Type B pancreatic cell (in vitro differentiated cells): ENCODE data around the gene MRM3. TPM values are rescaled to one million over a fixed set of nuclear protein-coding genes. Genes with fewer than 3 reads are reported as not detected.

Experiments used
- DNase-seq: peaks from one replicate; pipeline ENCODE4 v3.0.0; 2021; ENCODE audit warnings: mixed read lengths; ENCODE audit not compliant: unreplicated experiment; ENCODE audit errors: extremely low spot score
- H3K27ac Mint-ChIP-seq: 2 replicates; pipeline ENCODE4 v1.8.0; 2021; ENCODE audit warnings: mild to moderate bottlenecking, mixed read lengths
- H3K27me3 Mint-ChIP-seq: 2 replicates; pipeline ENCODE4 v1.8.0; 2021; ENCODE audit warnings: mixed read lengths
- H3K36me3 Mint-ChIP-seq: 2 replicates; pipeline ENCODE4 v1.8.0; 2021; ENCODE audit warnings: mixed read lengths
- H3K4me1 Mint-ChIP-seq: one replicate; pipeline ENCODE4 v1.8.0; 2021; ENCODE audit warnings: mixed read lengths; ENCODE audit not compliant: unreplicated experiment
- H3K4me3 Mint-ChIP-seq: 2 replicates; pipeline ENCODE4 v1.8.0; 2021; ENCODE audit warnings: mild to moderate bottlenecking, mixed read lengths
- H3K9me3 Mint-ChIP-seq: 2 replicates; pipeline ENCODE4 v1.8.0; 2021; ENCODE audit warnings: mixed read lengths
- CTCF ChIP-seq: fragments of 200-600 bp; sonication (generic); conservative IDR thresholded peaks from 2 replicates; pipeline ENCODE4 v1.5.0; 2021; ENCODE audit warnings: antibody characterized with exemption, mild to moderate bottlenecking
- total RNA-seq: library from RNA; stranded (reverse); gene quantifications from 2 replicates; pipeline ENCODE4 v1.2.1, GENCODE V29; 2021; ENCODE audit warnings: low replicate concordance

The MRM3 gene
- total RNA-seq, 1 donor from 2014 or later = 21.3 TPM

GRCh38 chr17:806346-806745, 24.2 kb downstream of the MRM3 start:
- DNase-seq = no peak
- no peak overlapping the region for H3K4me3 Mint-ChIP-seq
- peaks cover 10% of the 10 kb centered on the region for H3K36me3 Mint-ChIP-seq
- no peak for TF ChIP-seq CTCF
- H3K27me3 Mint-ChIP-seq = no peaks in the 10 kb centered on the region
- no peak overlapping the region for H3K27ac Mint-ChIP-seq
- no peaks in the 10 kb centered on the region for H3K9me3 Mint-ChIP-seq
- no peaks in the 10 kb centered on the region for H3K4me1 Mint-ChIP-seq

- Mint-ChIP-seq H3K4me1 (no peaks in the 10 kb centered on the region), H3K4me3 (no peak overlapping the region), H3K9me3 (no peaks in the 10 kb centered on the region), H3K36me3 (peaks cover 10% of the 10 kb centered on the region), H3K27me3 (no peaks in the 10 kb centered on the region), H3K27ac (no peak overlapping the region)
- TF ChIP-seq CTCF = no peak
- no peak for DNase-seq
Measured at GRCh38 chr17:806781-807522, 24.8 kb downstream of the MRM3 start.

DNA sequence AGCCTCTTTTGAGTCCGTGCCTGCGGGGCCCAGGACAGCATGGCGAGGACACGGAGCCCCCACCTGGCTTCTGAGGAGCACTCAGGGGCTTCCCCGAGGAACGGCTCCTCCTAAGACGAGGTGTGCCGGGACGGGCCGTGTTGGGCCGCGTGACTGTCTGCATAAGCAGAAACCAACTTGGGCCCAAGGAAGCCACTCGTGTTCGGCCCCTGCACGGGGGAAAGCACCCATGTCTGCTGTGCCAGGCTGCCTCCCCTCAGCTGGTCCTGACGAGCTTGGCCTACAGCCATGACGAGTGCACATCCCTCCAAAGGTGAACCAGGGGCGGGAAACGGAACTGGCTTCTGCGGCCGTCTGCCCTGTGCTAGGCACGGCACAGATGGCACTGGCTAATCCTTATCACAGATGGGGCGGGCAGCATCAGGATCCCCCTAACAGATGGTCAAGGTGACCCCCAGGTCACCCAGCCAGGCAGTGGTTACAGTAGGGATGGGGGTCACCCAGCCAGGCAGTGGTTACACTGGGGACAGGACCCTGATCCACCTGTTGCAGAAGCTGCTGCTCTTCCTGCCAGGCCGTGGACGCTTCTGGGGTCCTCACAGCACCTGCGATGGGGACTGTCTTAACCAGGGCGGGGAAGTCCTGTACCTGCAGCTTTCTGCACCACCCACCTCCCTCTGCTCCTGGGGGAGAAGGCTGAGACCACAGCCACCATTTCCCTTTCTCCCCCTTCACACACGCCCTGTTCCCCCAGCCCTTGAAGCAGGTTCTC, 25.6 kb downstream of the MRM3 start:
- peaks cover 14% of the 10 kb centered on the region for H3K36me3 Mint-ChIP-seq
- no peaks in the 10 kb centered on the region for H3K4me1 Mint-ChIP-seq
- H3K27ac Mint-ChIP-seq = no peak overlapping the region

DNA sequence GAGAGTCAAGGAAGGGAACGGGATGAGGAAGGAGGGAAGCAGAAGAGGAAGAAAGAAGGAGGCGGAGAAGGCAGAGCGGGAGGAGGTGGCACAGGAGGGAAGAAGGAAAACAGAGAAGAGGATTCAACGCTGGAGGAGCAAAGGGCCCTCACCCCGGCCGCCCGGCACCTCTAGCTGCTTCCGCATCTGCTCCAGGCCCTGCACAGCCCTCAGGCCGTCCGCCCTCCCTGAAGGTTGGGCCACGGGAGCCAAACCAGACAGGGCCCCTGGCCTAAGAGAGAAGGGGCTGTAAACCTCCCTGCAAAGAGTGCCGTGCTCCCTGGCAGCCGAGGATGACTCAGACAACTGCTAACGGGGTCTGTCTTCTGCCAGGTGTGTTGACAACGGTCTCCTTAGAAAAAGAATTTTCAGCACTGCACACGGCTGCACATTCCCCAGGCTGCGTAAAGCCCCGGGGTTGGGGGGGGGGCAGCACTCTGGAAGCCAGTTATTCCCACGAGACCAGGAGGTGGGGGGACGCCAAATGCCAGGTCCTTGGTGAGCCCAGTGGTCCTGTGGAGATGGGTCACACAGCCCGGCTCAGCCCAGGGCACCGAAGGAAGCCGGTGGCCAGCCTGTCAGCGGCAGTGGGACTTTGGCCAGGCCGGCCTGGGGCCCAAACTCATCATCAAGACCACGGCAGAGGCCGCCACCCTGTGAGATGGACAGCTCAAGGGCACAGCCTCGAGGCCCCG, 29.1 kb downstream of the MRM3 start:
- no peak for DNase-seq
- H3K4me3 Mint-ChIP-seq = no peak overlapping the region
- H3K9me3 Mint-ChIP-seq = no peaks in the 10 kb centered on the region
- no peaks in the 10 kb centered on the region for H3K27me3 Mint-ChIP-seq
- no peak overlapping the region for H3K27ac Mint-ChIP-seq
- H3K36me3 Mint-ChIP-seq = peaks cover 15% of the 10 kb centered on the region
- no peak for TF ChIP-seq CTCF
- H3K4me1 Mint-ChIP-seq = no peaks in the 10 kb centered on the region

More for the DNA sequence above, 25.6 kb downstream of the MRM3 start:
- Mint-ChIP-seq H3K4me3 (no peak overlapping the region), H3K27me3 (no peaks in the 10 kb centered on the region), H3K9me3 (no peaks in the 10 kb centered on the region)
- DNase-seq = no peak
- TF ChIP-seq CTCF = no peak

DNA sequence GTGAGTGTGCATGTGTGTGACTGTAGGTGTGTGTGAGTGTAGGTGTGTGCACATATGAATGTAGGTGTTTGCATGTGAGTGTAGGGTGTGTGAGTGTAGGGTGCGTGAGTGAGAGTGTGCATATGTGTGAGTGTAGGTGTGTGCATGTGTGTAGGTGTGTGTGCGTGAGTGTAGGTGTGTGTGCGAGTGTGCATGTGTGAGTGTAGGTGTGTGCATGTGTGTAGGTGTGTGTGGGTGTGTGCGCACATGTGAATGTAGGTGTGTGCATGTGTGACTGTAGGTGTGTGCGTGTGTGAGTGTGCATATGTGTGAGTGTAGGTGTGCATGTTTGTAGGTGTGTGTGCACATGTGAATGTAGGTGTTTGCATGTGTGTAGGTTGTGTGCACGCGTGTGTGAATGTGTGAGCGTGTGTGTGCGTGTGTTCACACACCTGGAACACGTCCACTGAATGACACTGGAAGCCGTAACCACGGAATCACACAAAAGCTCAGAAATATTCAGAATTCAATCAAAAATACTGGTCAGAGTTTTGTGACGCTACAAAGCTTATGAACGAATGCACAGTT, 30.6 kb downstream of the MRM3 start:
- no peaks in the 10 kb centered on the region for H3K27me3 Mint-ChIP-seq
- peaks cover 15% of the 10 kb centered on the region for H3K36me3 Mint-ChIP-seq
- H3K4me3 Mint-ChIP-seq = no peak overlapping the region
- H3K4me1 Mint-ChIP-seq = no peaks in the 10 kb centered on the region
- no peaks in the 10 kb centered on the region for H3K9me3 Mint-ChIP-seq
- no peak for TF ChIP-seq CTCF
- peak overlapping the region; percentile 4 for H3K27ac Mint-ChIP-seq
- no peak for DNase-seq
